HS-5 (cell line): Measurements from ENCODE around the gene TACO1.

Experiments
- DNase-seq: peaks from one replicate; pipeline ENCODE4 v3.0.0-alpha.2; 2012; ENCODE audit warnings: low read depth

TACO1 gene

DNA sequence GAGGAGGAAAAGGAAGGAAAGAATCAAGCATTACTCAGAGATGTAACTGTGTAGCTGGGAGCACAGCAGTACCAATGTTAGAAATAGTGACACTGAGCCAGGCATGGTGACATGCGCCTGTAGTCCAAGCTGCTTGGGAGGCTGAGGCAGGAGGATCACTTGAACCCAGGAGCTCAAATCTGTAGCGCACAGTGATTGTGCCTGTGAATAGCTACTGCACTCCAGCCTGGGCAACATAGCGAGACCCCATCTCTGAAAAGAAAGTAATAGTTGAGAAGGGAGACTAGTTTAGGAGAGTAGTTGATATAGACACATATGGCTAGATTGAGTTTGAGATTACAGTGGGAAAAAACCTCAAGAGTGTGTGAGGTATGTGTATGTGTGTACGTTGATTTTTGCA is 39.3 kb downstream of the TACO1 start:
- DNase-seq, result no peak

DNA sequence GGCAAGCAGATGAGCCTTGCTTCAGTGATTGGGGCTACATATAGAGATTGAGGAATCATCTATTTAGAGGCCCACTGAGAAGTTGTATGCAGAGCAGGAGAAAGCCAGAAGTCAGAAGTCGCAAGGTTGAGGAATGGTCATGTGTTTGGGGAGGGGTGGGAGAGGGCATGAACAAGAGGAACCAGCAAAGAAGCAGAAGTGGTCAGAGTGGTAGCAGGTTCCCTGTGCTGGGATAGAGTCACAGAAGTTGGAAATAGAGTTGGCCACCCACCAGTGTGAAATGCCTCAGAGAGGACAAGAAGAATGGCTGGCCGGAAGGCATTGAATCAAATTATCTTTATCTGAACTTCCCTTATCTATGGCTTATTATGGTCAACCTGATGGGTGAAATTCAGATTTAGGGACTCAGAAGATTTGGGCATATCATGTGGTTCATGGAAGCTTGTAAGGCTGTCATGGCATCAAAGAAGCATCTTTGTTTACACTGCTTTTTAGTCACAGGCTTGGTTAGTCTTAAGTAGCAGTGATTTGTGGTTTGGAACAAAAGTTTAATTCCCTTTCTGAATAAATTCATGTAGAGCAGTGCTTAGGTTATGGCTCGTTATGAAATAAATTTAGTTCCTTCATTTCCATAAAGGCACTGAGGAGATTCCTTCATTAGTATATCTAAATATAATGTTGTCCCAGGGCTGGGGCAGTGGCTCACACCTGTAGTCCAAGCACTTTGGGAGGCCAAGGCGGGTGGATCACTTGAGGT is 41.2 kb downstream of the TACO1 start:
- no peak for DNase-seq

DNA sequence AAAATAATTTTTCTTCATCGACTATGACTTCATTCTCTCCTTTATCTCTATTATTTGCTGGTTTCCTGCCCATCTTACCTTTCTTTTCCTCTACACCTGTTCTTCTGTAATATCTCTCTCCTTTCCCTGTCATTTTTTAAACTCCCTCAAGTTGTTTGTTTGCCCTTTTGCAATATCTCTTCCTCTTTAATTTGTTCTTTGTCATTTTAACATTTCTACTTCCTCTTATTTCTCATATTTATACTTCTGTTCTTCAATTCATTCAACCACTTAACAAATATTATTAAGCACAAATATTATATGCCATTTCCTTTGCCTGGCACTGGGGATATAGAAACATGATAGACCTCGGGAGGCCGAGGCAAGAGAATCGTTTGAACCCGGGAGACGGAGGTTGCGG is 44.2 kb downstream of the TACO1 start:
- DNase-seq, result no peak

DNA sequence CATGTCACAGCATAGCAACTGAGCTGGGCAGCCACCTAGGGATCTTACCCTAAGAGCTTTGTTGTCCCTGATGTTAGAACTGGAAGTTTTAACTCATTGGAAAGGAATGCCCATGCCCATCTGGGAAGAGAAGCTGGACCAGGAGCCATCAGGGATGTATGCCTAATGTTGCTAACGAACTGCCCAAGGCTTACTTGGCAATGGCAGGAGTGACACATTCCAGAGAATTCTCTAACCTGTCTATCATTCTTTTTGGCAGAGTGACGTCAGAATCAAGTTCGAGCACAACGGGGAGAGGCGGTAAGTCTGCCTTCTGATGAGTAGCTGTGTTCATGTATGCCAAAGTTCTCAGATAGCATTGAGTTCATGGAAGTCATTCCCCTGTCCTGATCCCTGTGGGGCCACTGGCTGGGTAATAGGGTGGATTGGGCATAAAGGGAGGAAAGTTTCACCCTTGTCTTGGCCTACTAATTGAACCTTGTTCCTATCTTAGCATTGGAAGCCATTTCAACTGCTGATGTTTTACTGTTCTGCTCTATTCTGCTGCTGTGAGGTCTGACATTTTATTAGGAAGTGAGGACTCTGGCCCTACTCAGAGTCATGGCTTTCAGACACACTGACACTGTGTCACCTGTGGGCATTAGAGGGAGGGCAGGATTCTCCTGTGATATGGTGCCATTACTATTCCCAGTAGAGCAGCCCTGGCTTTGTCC is 45.2 kb downstream of the TACO1 start:
- no peak for DNase-seq

DNA sequence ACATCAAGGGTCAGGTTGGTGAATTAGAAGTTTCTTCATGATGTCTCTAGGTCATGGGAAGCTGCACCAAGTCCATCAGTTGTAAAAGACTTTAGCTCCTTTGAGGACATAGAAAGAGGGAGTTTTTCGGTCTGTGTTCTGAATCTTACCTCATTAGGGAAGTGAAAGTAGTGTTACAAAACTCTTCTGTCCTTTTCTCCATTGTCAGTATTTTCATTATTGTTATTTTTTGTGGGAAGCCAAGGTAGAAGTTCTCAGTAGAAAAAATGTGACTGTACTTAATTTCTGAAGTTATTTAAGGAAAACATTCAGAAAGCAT is 45.8 kb downstream of the TACO1 start:
- DNase-seq, result no peak

DNA sequence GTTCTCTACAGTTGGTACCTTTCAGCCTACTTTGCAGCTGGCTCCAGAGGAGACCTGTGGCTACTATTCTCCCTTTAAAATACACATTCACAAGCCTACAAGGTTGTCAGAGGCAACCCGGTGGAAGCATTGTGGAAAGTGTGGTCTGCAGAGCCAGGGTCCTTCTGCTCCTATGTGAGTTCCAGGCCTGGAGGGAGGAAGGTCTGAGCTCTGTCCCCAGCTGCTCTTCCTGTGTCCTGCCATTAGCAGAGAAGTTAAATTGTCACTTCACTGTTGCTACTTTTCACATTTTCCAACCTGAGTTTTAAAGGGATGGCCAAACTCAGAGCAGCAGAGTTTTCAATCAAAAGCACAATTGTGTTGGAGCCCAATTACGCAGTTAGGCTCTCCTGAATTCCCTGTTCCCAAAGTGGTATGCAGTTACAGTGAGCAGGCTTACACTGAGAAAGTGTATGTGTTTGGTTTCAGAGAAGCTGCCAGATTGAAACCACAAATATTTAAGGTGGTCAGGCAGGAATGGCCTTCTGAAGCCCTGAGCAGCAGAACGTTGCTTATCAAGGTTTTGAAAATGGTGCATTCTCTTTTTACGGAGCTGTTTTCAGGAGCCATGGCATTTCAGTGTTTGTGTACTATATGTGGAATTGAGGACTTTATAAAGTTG is 46.5 kb downstream of the TACO1 start:
- no peak for DNase-seq

DNA sequence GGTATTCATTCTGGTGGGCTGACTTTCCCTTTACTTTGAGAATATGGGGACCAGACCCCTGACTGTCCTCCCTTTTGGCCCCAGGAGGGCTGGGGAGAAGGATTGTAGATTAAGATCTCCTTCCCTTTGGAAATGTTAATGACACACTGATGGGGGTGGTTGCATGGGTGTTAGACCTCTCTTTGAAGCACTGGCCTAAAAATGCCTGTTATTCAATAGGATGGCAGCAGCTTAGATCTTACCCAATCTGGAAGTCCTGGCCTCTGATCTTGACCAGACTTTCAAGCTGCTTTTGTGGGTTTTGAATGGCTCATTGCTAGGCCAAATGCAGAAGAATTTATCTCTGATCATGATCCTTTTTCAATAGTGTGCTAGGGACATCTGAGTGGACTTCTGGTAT is 47.2 kb downstream of the TACO1 start:
- no peak for DNase-seq

DNA sequence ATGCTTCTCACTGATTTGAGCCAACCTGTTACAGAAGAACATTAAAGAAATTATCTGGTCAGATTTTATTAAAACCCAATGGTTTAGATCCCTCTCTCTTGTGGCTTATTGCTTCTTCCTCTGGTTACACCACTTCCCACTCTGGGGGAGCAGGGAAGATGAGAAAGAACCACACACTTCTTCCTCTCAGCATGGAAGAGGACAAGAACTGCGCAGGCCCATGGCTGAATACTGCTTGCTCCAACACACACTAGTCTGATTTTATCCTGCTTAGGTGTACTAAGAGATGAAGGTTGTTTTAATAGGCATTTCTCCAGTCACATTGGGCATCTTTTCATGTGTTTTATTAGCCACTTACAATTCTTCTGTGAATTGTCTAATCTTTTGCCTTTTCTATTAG is 49.1 kb downstream of the TACO1 start:
- no peak for DNase-seq

DNA sequence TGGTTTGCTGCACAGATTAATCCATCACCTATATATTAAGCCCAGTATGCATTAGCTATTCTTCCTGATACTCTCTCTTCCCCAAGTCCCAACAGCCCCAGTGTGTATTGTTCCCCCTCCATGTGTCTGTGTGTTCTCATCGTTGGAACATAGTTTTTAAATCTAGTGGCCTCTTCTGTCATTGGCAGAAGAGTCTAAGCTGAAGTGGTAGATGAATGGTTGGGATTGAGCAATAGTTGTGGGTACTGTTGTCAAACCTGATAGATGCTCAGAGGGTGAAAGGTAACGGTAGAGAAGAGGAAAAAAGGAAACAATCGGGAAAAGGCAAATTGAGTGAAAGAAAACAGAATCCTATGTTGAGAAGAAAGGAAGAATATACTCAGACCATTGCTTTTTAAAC is 51.4 kb downstream of the TACO1 start:
- no peak for DNase-seq

DNA sequence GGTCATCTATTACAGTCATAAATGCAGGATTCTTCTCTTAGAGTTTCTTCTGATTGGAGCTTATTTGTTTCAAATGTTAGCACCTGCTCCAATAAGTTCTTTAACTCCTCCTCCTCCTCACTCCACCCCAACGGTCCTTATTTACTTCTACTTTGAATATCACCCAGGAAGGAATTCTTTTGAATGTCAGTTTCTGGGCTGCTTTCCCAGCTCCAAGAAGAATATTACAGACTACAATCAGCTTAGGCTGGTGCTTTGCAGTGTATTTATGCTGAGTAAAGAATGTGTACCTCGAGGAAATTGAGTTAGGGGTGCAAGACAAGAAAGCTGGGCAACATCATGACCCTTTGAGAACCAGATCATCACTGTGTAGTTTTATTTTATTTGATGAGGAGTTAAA is 52.4 kb downstream of the TACO1 start:
- DNase-seq, result no peak

DNA sequence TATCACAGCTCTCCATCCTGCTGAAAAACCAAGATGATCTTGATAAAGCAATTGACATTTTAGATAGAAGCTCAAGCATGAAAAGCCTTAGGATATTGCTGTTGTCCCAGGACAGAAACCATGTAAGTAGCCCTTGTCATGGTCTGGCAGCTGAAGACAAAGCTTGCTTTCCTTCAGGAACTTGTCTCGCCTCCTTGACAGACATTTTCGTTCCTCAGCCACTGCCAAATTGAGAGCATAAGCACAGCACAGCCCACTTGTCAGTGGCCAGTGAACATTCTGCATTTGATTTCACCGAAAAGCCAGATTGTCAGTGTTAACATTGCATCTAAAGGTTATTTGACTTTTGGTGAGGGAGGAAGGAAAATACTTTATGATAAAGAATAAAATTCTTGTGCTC is 57.1 kb downstream of the TACO1 start:
- no peak for DNase-seq
